ENCODE data around the gene CDH20.

DNA sequence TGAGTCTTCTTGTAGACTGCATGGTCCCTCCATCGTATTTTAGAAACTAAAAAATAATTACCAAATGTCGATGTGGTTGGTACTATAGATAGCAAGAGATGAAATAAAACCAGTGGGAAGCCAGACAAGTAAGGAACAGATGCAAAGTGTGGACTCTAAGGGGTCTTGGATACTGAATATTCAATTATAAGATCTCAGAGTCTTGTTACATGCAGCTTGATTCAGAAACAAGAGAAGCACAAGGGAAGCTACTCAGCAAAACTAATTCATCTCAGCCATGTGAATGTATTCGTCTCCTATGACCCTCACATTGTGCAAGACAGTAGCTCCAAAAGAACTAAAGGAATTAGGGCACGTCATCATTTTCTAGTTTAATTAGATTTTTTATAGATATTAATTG lies 80.9 kb downstream of the CDH20 start:
- TF ChIP-seq POLR2AphosphoS5 (IDR thresholded peaks at IDR 0.05; ENCODE audit: low read depth, low read length): no peak
- TF ChIP-seq TAF1 (IDR thresholded peaks at IDR 0.05; ENCODE audit: low read depth, low read length): no peak
- TF ChIP-seq POLR2A (IDR thresholded peaks at IDR 0.05; ENCODE audit: low read depth, low read length): no peak
- no peak for TF ChIP-seq PAX5 (IDR thresholded peaks at IDR 0.05; ENCODE audit: insufficient read depth, low read length, severe bottlenecking)
